ENCODE data around the gene IL6.
"Not testable (repeated sequence)": the region's sequence is repeated elsewhere in the genome, so short reads cannot be mapped to it uniquely, and the experiment has no call there.

Gene IL6

GRCh38 chr7:22729180-22729825, 2.3 kb downstream of the IL6 start:
- no peak for DNase-seq

- no peak for DNase-seq
Observed at GRCh38 chr7:22730066-22730710, 3.2 kb downstream of the IL6 start.

GRCh38 chr7:22730921-22731654, 4.1 kb downstream of the IL6 start:
- DNase-seq = no peak

GRCh38 chr7:22731766-22732165, 4.8 kb downstream of the IL6 start:
- no peak for DNase-seq

- peak; percentile 9 for DNase-seq
Observed at GRCh38 chr7:22732556-22733126, 5.6 kb downstream of the IL6 start.

- no peak for DNase-seq
Observed at GRCh38 chr7:22733761-22734160, 6.8 kb downstream of the IL6 start.

- no peak for DNase-seq
Observed at GRCh38 chr7:22743014-22743413, 16.0 kb downstream of the IL6 start.

- DNase-seq = no peak
Observed at GRCh38 chr7:22751341-22751740, 24.3 kb downstream of the IL6 start.

GRCh38 chr7:22757338-22757994, 30.5 kb downstream of the IL6 start:
- DNase-seq = no peak

- no peak for DNase-seq
Observed at GRCh38 chr7:22758576-22758975, 31.6 kb downstream of the IL6 start.

GRCh38 chr7:22759721-22760120, 32.7 kb downstream of the IL6 start:
- no peak for DNase-seq

- no peak for DNase-seq
Observed at GRCh38 chr7:22762866-22763265, 35.9 kb downstream of the IL6 start.

- no peak for DNase-seq
Observed at GRCh38 chr7:22765609-22766008, 38.6 kb downstream of the IL6 start.

- DNase-seq = no peak
Observed at GRCh38 chr7:22771194-22771871, 44.3 kb downstream of the IL6 start.

GRCh38 chr7:22771872-22772228, 44.9 kb downstream of the IL6 start:
- no peak for DNase-seq

- DNase-seq = no peak
Observed at GRCh38 chr7:22772885-22773284, 45.9 kb downstream of the IL6 start.

GRCh38 chr7:22776964-22777363, 50.0 kb downstream of the IL6 start:
- no peak for DNase-seq

GRCh38 chr7:22779730-22780323, 52.8 kb downstream of the IL6 start:
- not testable (repeated sequence) for DNase-seq

GRCh38 chr7:22781230-22781711, 54.3 kb downstream of the IL6 start:
- DNase-seq = no peak

All from SHP77 treated with DMSO at 0.1 percent for 48 hours (cell line).